Endodermal cell (in vitro differentiated cells): ENCODE results near the gene SEMA3D. TPM values are rescaled to one million over a fixed set of nuclear protein-coding genes. Genes with fewer than 3 reads are reported as not detected.

ENCODE experiments used
- DNase-seq: peaks from one replicate; pipeline ENCODE4 v3.0.0-alpha.2; 2017
- H3K27ac ChIP-seq: 2 replicates; pipeline ENCODE4 v1.5.1; 2013; ENCODE audit warnings: mild to moderate bottlenecking, low read depth, low read length, moderate library complexity
- H3K27me3 ChIP-seq: 2 replicates; pipeline ENCODE4 v1.6.1; 2013; ENCODE audit warnings: mild to moderate bottlenecking, low read length, moderate library complexity; ENCODE audit not compliant: insufficient read depth, control insufficient read depth, poor library complexity, severe bottlenecking
- H3K36me3 ChIP-seq: 2 replicates; pipeline ENCODE4 v1.7.0; 2013; ENCODE audit warnings: mild to moderate bottlenecking, low read length, moderate library complexity; ENCODE audit not compliant: control insufficient read depth, insufficient read depth
- H3K4me1 ChIP-seq: one replicate; pipeline ENCODE4 v1.7.0; 2013; ENCODE audit warnings: low read length; ENCODE audit not compliant: control insufficient read depth, insufficient read depth
- H3K4me3 ChIP-seq: 2 replicates; pipeline ENCODE4 v1.5.1; 2013; ENCODE audit warnings: mild to moderate bottlenecking, low read length, moderate library complexity
- H3K9ac ChIP-seq: 2 replicates; pipeline ENCODE4 v1.6.1; 2013; ENCODE audit warnings: mild to moderate bottlenecking, low read length, moderate library complexity; ENCODE audit not compliant: poor library complexity, severe bottlenecking; ENCODE audit errors: extremely low read depth
- H3K9me3 ChIP-seq: 2 replicates; pipeline ENCODE4 v1.6.1; 2013; ENCODE audit warnings: mild to moderate bottlenecking, low read length, moderate library complexity; ENCODE audit not compliant: control insufficient read depth
- H3K27ac Mint-ChIP-seq: 2 replicates; pipeline ENCODE4 v1.8.0; 2020; ENCODE audit warnings: mixed read lengths
- H3K27me3 Mint-ChIP-seq: 2 replicates; pipeline ENCODE4 v1.8.0; 2021; ENCODE audit warnings: mild to moderate bottlenecking, mixed read lengths; ENCODE audit not compliant: insufficient read depth
- H3K36me3 Mint-ChIP-seq: 2 replicates; pipeline ENCODE4 v1.8.0; 2020; ENCODE audit warnings: low read depth, mixed read lengths
- H3K4me1 Mint-ChIP-seq: 2 replicates; pipeline ENCODE4 v1.8.0; 2020; ENCODE audit warnings: mixed read lengths
- H3K4me3 Mint-ChIP-seq: 2 replicates; pipeline ENCODE4 v1.8.0; 2020; ENCODE audit warnings: mild to moderate bottlenecking, moderate library complexity, mixed read lengths
- H3K9me3 Mint-ChIP-seq: 2 replicates; pipeline ENCODE4 v1.8.0; 2020; ENCODE audit warnings: mild to moderate bottlenecking, mixed read lengths
- CTCF ChIP-seq: fragments of 200-600 bp; sonication (generic); conservative IDR thresholded peaks from 2 replicates; pipeline ENCODE4 v1.5.0; 2021; ENCODE audit warnings: antibody characterized with exemption, mild to moderate bottlenecking
- whole genome bisulfite sequencing, 2 experiments: methylation state at CpG; one replicate each; pipeline versions ENCODE4 v1.1.5 to v1.1.7; 2013; ENCODE audit warnings: missing lambda C conversion rate in 2 of 2, mixed read lengths in 1 of 2; ENCODE audit not compliant: insufficient coverage in 1 of 2, insufficient read length in 1 of 2; 5-methylcytosine and 5-hydroxymethylcytosine counted together
- total RNA-seq, 2 donors: library from RNA; stranded (reverse); fragmentation: NEBNext Ultra II Directional in 1 of 2; extraction: Animal tissue kit (Norgen Biotek cat#: 25700) in 1 of 2; gene quantifications; 2 replicates in 1 of 2; 3 replicates in 1 of 2; pipeline ENCODE4 v1.2.1, GENCODE V29; 2021

SEMA3D gene
- total RNA-seq, 2 donors from 2014 or later: 6.5 to 13.9 TPM

GRCh38 chr7:85065888-85066485 lies 120.9 kb downstream of the SEMA3D start:
- TF ChIP-seq CTCF: no peak
- no peak overlapping the region for H3K9ac ChIP-seq
- Mint-ChIP-seq H3K4me1 (peaks cover 17% of the 10 kb centered on the region), H3K36me3 (no peaks in the 10 kb centered on the region), H3K27me3 (no peaks in the 10 kb centered on the region), H3K4me3 (no peak overlapping the region), H3K27ac (no peak overlapping the region), H3K9me3 (no peaks in the 10 kb centered on the region)
- H3K9me3 ChIP-seq: no peaks in the 10 kb centered on the region
- H3K4me1 ChIP-seq: no peaks in the 10 kb centered on the region
- H3K36me3 ChIP-seq: no peaks in the 10 kb centered on the region
- H3K4me3 ChIP-seq: no peak overlapping the region
- H3K27ac ChIP-seq: peak overlapping the region; percentile 42
- no peak for DNase-seq
- no peaks in the 10 kb centered on the region for H3K27me3 ChIP-seq

DNA sequence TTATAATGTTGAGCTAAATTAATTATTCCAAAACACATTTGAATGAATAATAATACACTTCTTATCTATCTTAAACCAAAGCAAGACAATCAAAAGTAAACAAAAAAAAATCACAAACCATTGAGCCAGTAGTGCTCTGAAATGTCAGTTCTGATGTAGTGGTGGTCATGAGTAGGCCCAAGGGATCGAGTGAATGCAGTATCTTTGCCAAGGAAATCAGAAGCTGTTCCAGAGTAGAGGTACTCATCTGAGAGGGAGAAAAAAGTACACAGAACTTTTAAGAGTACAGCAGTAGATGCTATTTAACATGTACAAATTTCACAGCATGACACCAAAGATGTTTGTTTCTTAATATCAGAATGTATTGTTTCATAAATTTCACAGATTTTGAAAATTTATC lies 121.5 kb downstream of the SEMA3D start:
- no peaks in the 10 kb centered on the region for H3K27me3 Mint-ChIP-seq

DNA sequence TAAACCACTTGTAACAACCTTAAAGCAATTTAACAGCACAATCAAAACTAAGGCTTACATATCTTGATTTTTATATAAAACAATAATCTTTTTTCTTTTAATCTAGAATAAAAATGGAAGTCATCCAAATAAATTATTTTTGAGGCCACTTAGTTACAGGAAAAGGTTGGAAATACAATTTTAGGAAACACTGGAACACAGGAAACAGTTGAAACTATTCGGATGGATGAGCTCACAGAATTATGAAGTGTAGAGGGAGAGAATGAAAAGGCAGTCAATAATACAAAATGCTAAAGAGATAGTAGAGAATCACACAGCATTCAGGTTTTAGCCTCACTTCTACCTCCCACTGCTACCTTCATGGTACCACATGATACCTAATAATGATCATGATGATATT lies 124.2 kb downstream of the SEMA3D start:
- H3K27me3 ChIP-seq: no peaks in the 10 kb centered on the region
- no peak overlapping the region for H3K4me3 ChIP-seq
- no peaks in the 10 kb centered on the region for H3K9me3 ChIP-seq
- H3K36me3 Mint-ChIP-seq: no peaks in the 10 kb centered on the region
- H3K27ac ChIP-seq: no peak overlapping the region
- H3K4me1 Mint-ChIP-seq: peaks cover 7% of the 10 kb centered on the region
- no peak overlapping the region for H3K4me3 Mint-ChIP-seq
- no peaks in the 10 kb centered on the region for H3K27me3 Mint-ChIP-seq
- no peaks in the 10 kb centered on the region for H3K9me3 Mint-ChIP-seq
- DNase-seq: no peak
- 89 to 100% methylated on average over 1 of the region's 1 CpG for WGBS, 2 experiments
- H3K9ac ChIP-seq: no peak overlapping the region
- no peaks in the 10 kb centered on the region for H3K4me1 ChIP-seq
- H3K27ac Mint-ChIP-seq: no peak overlapping the region
- TF ChIP-seq CTCF: no peak
- H3K36me3 ChIP-seq: no peaks in the 10 kb centered on the region

More for the DNA sequence above, 121.5 kb downstream of the SEMA3D start:
- Histone ChIP-seq H3K27me3 (no peaks in the 10 kb centered on the region), H3K9me3 (no peaks in the 10 kb centered on the region), H3K4me3 (no peak overlapping the region), H3K27ac (no peak overlapping the region), H3K4me1 (no peaks in the 10 kb centered on the region), H3K9ac (no peak overlapping the region), H3K36me3 (no peaks in the 10 kb centered on the region)
- Mint-ChIP-seq H3K4me1 (peaks cover 10% of the 10 kb centered on the region), H3K27ac (no peak overlapping the region), H3K4me3 (no peak overlapping the region), H3K9me3 (no peaks in the 10 kb centered on the region), H3K36me3 (no peaks in the 10 kb centered on the region)
- DNase-seq: no peak
- no peak for TF ChIP-seq CTCF
- 94 to 100% methylated on average over 1 of the region's 1 CpG for WGBS, 2 experiments
